ENCODE measurements around the gene KIF5C.

KIF5C gene

DNA sequence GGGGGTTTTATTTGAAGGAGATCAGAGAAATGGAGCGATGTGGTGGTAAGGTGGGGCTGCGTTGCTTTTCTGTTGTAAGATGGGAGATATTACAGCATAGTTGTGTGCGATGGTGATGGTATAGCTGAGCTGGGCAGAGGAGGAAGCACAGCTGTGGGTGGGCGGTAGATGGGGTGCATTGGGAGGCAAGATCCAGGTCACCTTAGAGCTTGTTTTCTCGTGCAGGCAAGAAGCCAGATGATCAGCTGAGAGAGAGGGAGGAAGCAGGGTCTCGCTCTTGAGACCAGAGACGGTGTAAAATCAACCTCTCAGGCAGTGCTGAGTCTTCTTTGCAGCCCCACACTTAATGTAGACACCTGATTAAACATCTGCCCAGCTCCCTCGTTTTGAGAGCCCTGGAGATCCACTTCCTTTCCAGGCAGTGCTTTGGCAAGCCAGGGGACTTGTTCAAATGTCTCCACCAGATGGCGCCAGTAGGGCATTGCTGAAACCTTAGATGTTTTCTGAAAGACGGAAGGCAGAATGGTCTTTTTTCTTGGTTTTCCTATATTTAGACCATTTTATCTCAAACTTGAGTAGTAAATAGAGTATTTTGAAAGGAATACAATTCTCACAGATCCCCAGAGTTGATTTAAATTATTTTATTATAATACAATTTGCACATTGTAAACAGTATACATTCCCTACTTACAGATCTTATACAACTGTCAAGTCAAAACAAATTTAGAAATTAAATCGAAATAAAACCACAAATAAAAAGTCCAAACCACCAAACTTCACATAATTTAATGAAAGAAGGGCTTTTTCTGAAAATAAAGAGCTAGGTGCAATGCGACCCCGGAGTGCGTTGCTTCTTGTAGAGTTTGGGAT is 142.3 kb downstream of the KIF5C start:
- WGBS: 67% methylated on average over 13 of the region's 14 CpGs
- no peaks in the 10 kb centered on the region for H3K27me3 ChIP-seq (ENCODE audit: insufficient read depth, low read length)
- H3K4me1 ChIP-seq (ENCODE audit: insufficient read depth, low read length): no peaks in the 10 kb centered on the region; the same call in 1 of the 2 replicates
- H3K9ac ChIP-seq (ENCODE audit: low read depth, low read length): no peak overlapping the region
- H3K36me3 ChIP-seq (ENCODE audit: insufficient read depth, low read length): peaks cover 52% of the 10 kb centered on the region
- H3K4me3 ChIP-seq (ENCODE audit: low read length): no peak overlapping the region
- H3K27ac ChIP-seq (ENCODE audit: low read depth, low read length): no peak overlapping the region
- no peaks in the 10 kb centered on the region for H3K9me3 ChIP-seq (ENCODE audit: insufficient read depth, low read depth, low read length)

- no peak overlapping the region for H3K27ac ChIP-seq (ENCODE audit: low read depth, low read length)
- WGBS: 92% methylated on average over 3 of the region's 3 CpGs
Observed at GRCh38 chr2:149018981-149019380, 144.0 kb downstream of the KIF5C start.

GRCh38 chr2:149019768-149020167 is 144.7 kb downstream of the KIF5C start:
- no peak overlapping the region for H3K9ac ChIP-seq (ENCODE audit: low read depth, low read length)
- WGBS: 93% methylated on average over 2 of the region's 2 CpGs
- H3K27me3 ChIP-seq (ENCODE audit: insufficient read depth, low read length): no peaks in the 10 kb centered on the region
- no peak overlapping the region for H3K4me3 ChIP-seq (ENCODE audit: low read length)
- H3K9me3 ChIP-seq (ENCODE audit: insufficient read depth, low read depth, low read length): no peaks in the 10 kb centered on the region
- H3K36me3 ChIP-seq (ENCODE audit: insufficient read depth, low read length): peaks cover 48% of the 10 kb centered on the region
- H3K4me1 ChIP-seq (ENCODE audit: insufficient read depth, low read length): no peaks in the 10 kb centered on the region; the same call in 1 of the 2 replicates
- no peak overlapping the region for H3K27ac ChIP-seq (ENCODE audit: low read depth, low read length)

More at GRCh38 chr2:149018981-149019380, 144.0 kb downstream of the KIF5C start:
- Histone ChIP-seq H3K4me3 (ENCODE audit: low read length) (no peak overlapping the region), H3K27me3 (ENCODE audit: insufficient read depth, low read length) (no peaks in the 10 kb centered on the region), H3K9ac (ENCODE audit: low read depth, low read length) (no peak overlapping the region), H3K4me1 (ENCODE audit: insufficient read depth, low read length) (no peaks in the 10 kb centered on the region; the same call in 1 of the 2 replicates), H3K9me3 (ENCODE audit: insufficient read depth, low read depth, low read length) (no peaks in the 10 kb centered on the region), H3K36me3 (ENCODE audit: insufficient read depth, low read length) (peaks cover 48% of the 10 kb centered on the region)

- H3K36me3 ChIP-seq (ENCODE audit: insufficient read depth, low read length): peaks cover 42% of the 10 kb centered on the region
- H3K9ac ChIP-seq (ENCODE audit: low read depth, low read length): no peak overlapping the region
- WGBS: 93% methylated on average over 10 of the region's 10 CpGs
- no peaks in the 10 kb centered on the region for H3K9me3 ChIP-seq (ENCODE audit: insufficient read depth, low read depth, low read length)
- H3K4me1 ChIP-seq (ENCODE audit: insufficient read depth, low read length): no peaks in the 10 kb centered on the region; the same call in 1 of the 2 replicates
- no peak overlapping the region for H3K4me3 ChIP-seq (ENCODE audit: low read length)
- no peak overlapping the region for H3K27ac ChIP-seq (ENCODE audit: low read depth, low read length)
- no peaks in the 10 kb centered on the region for H3K27me3 ChIP-seq (ENCODE audit: insufficient read depth, low read length)
Observed at GRCh38 chr2:149020432-149020851, 145.4 kb downstream of the KIF5C start.

DNA sequence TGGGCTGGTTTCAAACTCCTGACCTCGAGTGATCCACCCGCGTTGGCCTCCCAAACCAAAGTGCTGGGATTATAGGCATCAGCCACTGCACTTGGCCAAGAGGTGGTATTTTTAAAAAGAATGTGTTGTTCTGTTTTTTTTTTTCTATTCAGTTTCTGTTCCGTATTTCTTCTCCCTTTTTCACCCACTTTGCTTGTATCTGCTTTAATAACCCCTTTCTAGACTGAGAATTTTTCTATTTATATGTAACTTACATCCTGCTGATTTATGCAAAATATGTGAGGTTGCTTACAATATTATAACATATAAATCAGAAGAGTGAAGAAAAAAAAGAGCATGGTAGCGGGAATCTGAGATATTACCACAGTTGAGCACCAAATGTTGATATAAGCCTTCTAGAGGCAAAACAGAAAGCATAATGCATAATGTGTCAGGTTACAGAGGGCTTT is 146.3 kb downstream of the KIF5C start:
- Histone ChIP-seq H3K4me3 (ENCODE audit: low read length) (no peak overlapping the region), H3K27me3 (ENCODE audit: insufficient read depth, low read length) (no peaks in the 10 kb centered on the region), H3K9ac (ENCODE audit: low read depth, low read length) (no peak overlapping the region), H3K9me3 (ENCODE audit: insufficient read depth, low read depth, low read length) (no peaks in the 10 kb centered on the region), H3K4me1 (ENCODE audit: insufficient read depth, low read length) (no peaks in the 10 kb centered on the region), H3K27ac (ENCODE audit: low read depth, low read length) (no peak overlapping the region), H3K36me3 (ENCODE audit: insufficient read depth, low read length) (peaks cover 35% of the 10 kb centered on the region)
- WGBS: 96% methylated on average over 4 of the region's 5 CpGs

DNA sequence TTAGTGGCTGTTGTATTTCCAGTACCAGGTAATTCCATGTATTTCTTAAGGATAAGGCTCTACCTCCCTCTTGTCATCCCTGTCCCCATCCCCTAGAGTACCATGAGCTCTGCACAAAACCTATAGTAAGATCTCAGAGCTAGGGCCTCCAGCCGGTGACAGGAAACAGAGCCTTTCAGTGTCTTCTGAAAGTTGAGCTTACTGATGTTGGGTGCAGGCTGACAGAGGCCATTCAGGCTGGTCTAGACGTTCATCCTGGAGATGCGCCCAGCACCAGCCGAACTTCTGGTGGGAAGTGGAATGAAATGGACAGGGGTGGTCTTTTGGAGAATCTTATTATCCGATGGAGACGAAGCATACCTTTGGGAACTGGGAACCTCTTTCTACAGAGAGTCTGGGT is 146.7 kb downstream of the KIF5C start:
- Histone ChIP-seq H3K4me3 (ENCODE audit: low read length) (no peak overlapping the region), H3K36me3 (ENCODE audit: insufficient read depth, low read length) (peaks cover 35% of the 10 kb centered on the region), H3K9ac (ENCODE audit: low read depth, low read length) (no peak overlapping the region), H3K9me3 (ENCODE audit: insufficient read depth, low read depth, low read length) (no peaks in the 10 kb centered on the region), H3K27ac (ENCODE audit: low read depth, low read length) (no peak overlapping the region), H3K4me1 (ENCODE audit: insufficient read depth, low read length) (0 out of 2 replicates have a peak, but pooled peaks cover 3% of the 10 kb centered on the region), H3K27me3 (ENCODE audit: insufficient read depth, low read length) (no peaks in the 10 kb centered on the region)
- WGBS: 94% methylated on average over 6 of the region's 6 CpGs

DNA sequence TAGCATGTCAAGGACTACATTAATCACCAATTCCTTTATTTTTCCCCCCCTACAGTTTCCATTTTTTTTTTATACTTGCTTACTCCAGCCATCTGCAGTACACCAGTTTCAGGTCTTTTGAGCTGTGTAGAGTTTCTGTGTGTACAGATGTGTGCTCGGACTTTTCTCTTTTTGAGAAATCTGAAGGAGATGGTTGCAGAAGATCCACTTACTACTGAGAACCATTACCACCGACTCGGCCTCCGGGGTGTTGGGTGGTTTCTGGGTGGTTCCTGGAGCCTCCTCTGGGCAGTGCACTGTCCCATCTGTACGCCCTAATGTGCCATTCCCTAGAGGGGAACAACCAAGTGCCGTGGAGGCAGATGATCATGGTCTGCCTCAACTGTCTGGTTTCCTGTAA is 148.1 kb downstream of the KIF5C start:
- H3K9ac ChIP-seq (ENCODE audit: low read depth, low read length): no peak overlapping the region
- H3K27ac ChIP-seq (ENCODE audit: low read depth, low read length): no peak overlapping the region
- peaks cover 32% of the 10 kb centered on the region for H3K36me3 ChIP-seq (ENCODE audit: insufficient read depth, low read length)
- H3K27me3 ChIP-seq (ENCODE audit: insufficient read depth, low read length): no peaks in the 10 kb centered on the region
- H3K4me3 ChIP-seq (ENCODE audit: low read length): no peak overlapping the region
- 93% methylated on average over 6 of the region's 6 CpGs for WGBS
- peaks cover 16% of the 10 kb centered on the region for H3K4me1 ChIP-seq (ENCODE audit: insufficient read depth, low read length)
- H3K9me3 ChIP-seq (ENCODE audit: insufficient read depth, low read depth, low read length): no peaks in the 10 kb centered on the region

DNA sequence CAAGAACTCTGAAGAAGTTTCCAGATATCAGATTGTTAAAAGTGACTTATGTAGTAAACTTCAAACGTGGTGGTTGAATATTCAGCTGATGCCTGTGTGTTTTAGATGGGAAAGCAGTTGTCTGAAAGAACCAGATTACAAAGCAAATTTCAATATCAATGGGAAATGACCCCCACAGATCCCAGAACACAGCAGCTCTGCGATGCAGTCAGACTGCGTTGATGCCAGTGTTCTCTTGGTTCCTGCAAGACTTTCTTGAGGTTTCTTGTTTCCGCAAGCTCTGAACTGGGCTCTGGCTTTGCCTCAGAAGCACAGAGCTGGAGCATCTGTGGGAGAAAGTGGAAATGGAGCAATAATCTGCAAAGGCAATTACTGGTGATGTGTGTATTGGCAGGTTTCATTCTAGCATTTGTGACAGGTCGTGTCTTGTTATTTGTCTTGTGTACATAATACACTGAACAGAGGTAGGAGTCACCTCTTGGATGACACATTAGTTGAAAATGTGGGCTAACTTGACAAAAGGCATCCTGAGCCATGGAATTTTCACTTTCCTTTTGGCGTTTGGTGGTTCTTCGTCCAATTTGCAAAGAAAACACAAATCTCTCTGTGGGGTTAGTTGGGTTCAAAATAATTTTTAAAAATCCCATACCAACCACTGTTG is 152.7 kb downstream of the KIF5C start:
- no peak overlapping the region for H3K27ac ChIP-seq (ENCODE audit: low read depth, low read length)
- H3K4me3 ChIP-seq (ENCODE audit: low read length): no peak overlapping the region
- WGBS: 47% methylated on average over 7 of the region's 7 CpGs
- H3K9me3 ChIP-seq (ENCODE audit: insufficient read depth, low read depth, low read length): no peaks in the 10 kb centered on the region
- peaks cover 16% of the 10 kb centered on the region for H3K36me3 ChIP-seq (ENCODE audit: insufficient read depth, low read length)
- H3K4me1 ChIP-seq (ENCODE audit: insufficient read depth, low read length): peaks cover 17% of the 10 kb centered on the region
- H3K9ac ChIP-seq (ENCODE audit: low read depth, low read length): no peak overlapping the region
- H3K27me3 ChIP-seq (ENCODE audit: insufficient read depth, low read length): no peaks in the 10 kb centered on the region

GRCh38 chr2:149028377-149028776 is 153.3 kb downstream of the KIF5C start:
- Histone ChIP-seq H3K4me3 (ENCODE audit: low read length) (no peak overlapping the region), H3K9me3 (ENCODE audit: insufficient read depth, low read depth, low read length) (no peaks in the 10 kb centered on the region), H3K9ac (ENCODE audit: low read depth, low read length) (no peak overlapping the region), H3K4me1 (ENCODE audit: insufficient read depth, low read length) (peaks cover 17% of the 10 kb centered on the region), H3K27ac (ENCODE audit: low read depth, low read length) (no peak overlapping the region), H3K36me3 (ENCODE audit: insufficient read depth, low read length) (peaks cover 10% of the 10 kb centered on the region), H3K27me3 (ENCODE audit: insufficient read depth, low read length) (no peaks in the 10 kb centered on the region)
- 90% methylated on average over 6 of the region's 6 CpGs for WGBS

GRCh38 chr2:149028891-149029290 is 153.9 kb downstream of the KIF5C start:
- H3K4me1 ChIP-seq (ENCODE audit: insufficient read depth, low read length): peaks cover 17% of the 10 kb centered on the region
- peaks cover 5% of the 10 kb centered on the region; the same call in 1 of the 2 replicates for H3K36me3 ChIP-seq (ENCODE audit: insufficient read depth, low read length)
- no peaks in the 10 kb centered on the region for H3K9me3 ChIP-seq (ENCODE audit: insufficient read depth, low read depth, low read length)
- H3K27ac ChIP-seq (ENCODE audit: low read depth, low read length): no peak overlapping the region
- H3K4me3 ChIP-seq (ENCODE audit: low read length): no peak overlapping the region
- H3K27me3 ChIP-seq (ENCODE audit: insufficient read depth, low read length): no peaks in the 10 kb centered on the region
- no peak overlapping the region for H3K9ac ChIP-seq (ENCODE audit: low read depth, low read length)
- 100% methylated on average over 2 of the region's 2 CpGs for WGBS

DNA sequence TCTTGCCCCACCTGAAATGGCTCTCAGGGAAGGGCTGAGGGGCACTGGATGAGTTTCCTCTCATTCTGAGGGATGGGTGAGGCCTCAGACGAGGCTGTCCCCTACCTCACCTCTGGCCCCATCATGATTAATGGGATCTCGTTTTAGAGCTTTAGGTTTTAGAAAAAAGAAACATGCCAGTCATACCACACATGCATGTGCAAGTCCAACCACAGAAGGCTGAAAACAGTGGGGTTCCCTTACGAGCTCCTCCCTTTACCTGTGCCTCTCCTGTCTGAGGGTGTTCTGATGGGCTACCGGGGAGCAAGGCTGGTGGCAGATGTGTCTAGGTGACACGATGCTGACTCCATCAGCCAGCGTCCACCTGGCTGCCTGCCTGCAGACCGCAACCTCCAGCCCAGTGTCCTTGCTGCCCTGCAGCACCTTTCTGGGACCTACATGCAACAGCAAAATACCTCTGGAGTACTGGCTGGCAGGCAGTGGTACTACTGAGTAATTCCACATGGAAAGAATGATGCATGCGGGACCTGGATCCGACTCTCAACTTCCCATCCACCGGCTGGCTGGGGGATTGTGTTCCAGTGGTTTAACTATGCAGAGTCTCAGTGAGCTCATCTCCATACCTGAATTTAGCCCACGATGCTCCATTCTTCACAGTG is 154.4 kb downstream of the KIF5C start:
- Histone ChIP-seq H3K9me3 (ENCODE audit: insufficient read depth, low read depth, low read length) (no peaks in the 10 kb centered on the region), H3K4me1 (ENCODE audit: insufficient read depth, low read length) (peaks cover 17% of the 10 kb centered on the region), H3K4me3 (ENCODE audit: low read length) (no peak overlapping the region), H3K27me3 (ENCODE audit: insufficient read depth, low read length) (no peaks in the 10 kb centered on the region), H3K36me3 (ENCODE audit: insufficient read depth, low read length) (no peaks in the 10 kb centered on the region), H3K27ac (ENCODE audit: low read depth, low read length) (no peak overlapping the region), H3K9ac (ENCODE audit: low read depth, low read length) (no peak overlapping the region)
- WGBS: 89% methylated on average over 10 of the region's 11 CpGs

Measured in HUES64 (cell line).